ENCODE data around the gene NUDT8.

Gene NUDT8

GRCh38 chr11:67613960-67614715 lies 15.6 kb downstream of the NUDT8 start:
- ChIA-PET POLR2A (interaction anchor here (0.6 to 3.0 kb wide), 3 partner anchors 15 to 41 kb away, joined by 3 to 13 read pairs (median 4); partner anchors contain the start of gene GSTP1), CTCF (interaction anchor here (0.5 to 2.9 kb wide), 10 partner anchors 8 to 99 kb away, joined by 3 to 15 read pairs (median 4); partner anchors contain the start of gene NUDT8)
- TF ChIP-seq PKNOX1 (IDR thresholded peaks at IDR 0.05) (no peak), LEF1 (IDR thresholded peaks at IDR 0.05; ENCODE audit: borderline replicate concordance) (no peak), TARDBP (IDR thresholded peaks at IDR 0.05) (no peak), SP1 (IDR thresholded peaks at IDR 0.05) (no peak), ELF4 (IDR thresholded peaks at IDR 0.05) (no peak), FOXM1 (IDR thresholded peaks at IDR 0.05; ENCODE audit: borderline replicate concordance) (no peak), ARNT (IDR thresholded peaks at IDR 0.05) (no peak), CTBP1 (IDR thresholded peaks at IDR 0.05; ENCODE audit: borderline replicate concordance) (no peak), L3MBTL2 (conservative IDR thresholded peaks at IDR 0.05) (no peak), NFRKB (IDR thresholded peaks at IDR 0.05) (no peak), FOXA1 (IDR thresholded peaks at IDR 0.05) (no peak), SUZ12 (IDR thresholded peaks at IDR 0.05) (no peak), HDGF (IDR thresholded peaks at IDR 0.05; ENCODE audit: borderline replicate concordance) (no peak), BHLHE40 (IDR thresholded peaks at IDR 0.05; ENCODE audit: borderline replicate concordance) (no peak), FOXK2 (IDR thresholded peaks at IDR 0.05) (no peak), ZNF384 (IDR thresholded peaks at IDR 0.05) (no peak)
- DNase-seq (ENCODE audit: extremely low spot score) = peak; percentile 66

DNA sequence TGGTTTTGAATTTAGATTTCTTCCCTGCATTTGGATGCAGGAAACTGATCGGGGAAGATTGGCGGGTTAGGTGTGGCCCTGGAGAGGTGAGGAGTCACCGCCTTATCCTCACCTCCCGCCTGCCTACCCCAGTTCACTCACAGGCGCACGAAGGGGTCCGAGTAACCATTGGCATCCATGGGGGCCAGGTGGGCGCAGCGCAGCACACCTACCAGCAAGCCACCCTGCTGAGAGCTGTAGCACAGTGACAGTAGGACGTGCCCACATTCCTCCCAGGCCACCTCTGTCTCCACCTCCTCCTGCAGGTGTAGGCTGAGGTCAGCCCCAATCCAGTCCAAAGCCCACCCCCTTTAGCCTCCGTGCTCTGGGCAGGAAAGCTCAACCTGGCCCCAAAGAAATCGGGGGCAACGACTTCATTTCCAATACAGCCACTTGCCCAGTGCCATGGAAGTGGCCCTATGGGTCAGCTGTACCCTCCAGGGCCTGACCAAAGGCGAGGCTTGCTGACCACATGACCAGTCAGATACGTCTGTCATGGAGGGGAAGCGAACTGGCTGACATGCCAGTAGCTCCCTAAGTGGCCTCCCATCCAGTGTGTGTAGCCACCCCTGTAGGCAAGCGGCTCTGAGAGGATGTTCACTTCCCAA lies 16.3 kb downstream of the NUDT8 start:
- DNase-seq (ENCODE audit: extremely low spot score) = no peak
- ChIA-PET CTCF (interaction anchor here (0.7 to 2.9 kb wide), 5 partner anchors 8 to 100 kb away, joined by 3 to 15 read pairs (median 4); partner anchors contain the start of gene NUDT8), POLR2A (interaction anchor here (1.5 to 3.0 kb wide), 3 partner anchors 14 to 41 kb away, joined by 3 to 13 read pairs (median 4); partner anchors contain the start of gene GSTP1)
- TF ChIP-seq SP1 (IDR thresholded peaks at IDR 0.05) (no peak), SUZ12 (IDR thresholded peaks at IDR 0.05) (no peak), ELF4 (IDR thresholded peaks at IDR 0.05) (no peak), HDGF (IDR thresholded peaks at IDR 0.05; ENCODE audit: borderline replicate concordance) (no peak), TARDBP (IDR thresholded peaks at IDR 0.05) (no peak), FOXM1 (IDR thresholded peaks at IDR 0.05; ENCODE audit: borderline replicate concordance) (no peak), L3MBTL2 (conservative IDR thresholded peaks at IDR 0.05) (no peak), FOXK2 (IDR thresholded peaks at IDR 0.05) (no peak), BHLHE40 (IDR thresholded peaks at IDR 0.05; ENCODE audit: borderline replicate concordance) (no peak), ZNF384 (IDR thresholded peaks at IDR 0.05) (no peak), PKNOX1 (IDR thresholded peaks at IDR 0.05) (no peak), FOXA1 (IDR thresholded peaks at IDR 0.05) (no peak), LEF1 (IDR thresholded peaks at IDR 0.05; ENCODE audit: borderline replicate concordance) (no peak)

- no peak for TF ChIP-seq TARDBP (IDR thresholded peaks at IDR 0.05)
- TF ChIP-seq LEF1 (IDR thresholded peaks at IDR 0.05; ENCODE audit: borderline replicate concordance) = no peak
- no peak for TF ChIP-seq L3MBTL2 (conservative IDR thresholded peaks at IDR 0.05)
- no peak for TF ChIP-seq SUZ12 (IDR thresholded peaks at IDR 0.05)
- no peak for TF ChIP-seq NFRKB (IDR thresholded peaks at IDR 0.05)
- TF ChIP-seq FOXM1 (IDR thresholded peaks at IDR 0.05; ENCODE audit: borderline replicate concordance) = no peak
- TF ChIP-seq FOXA1 (IDR thresholded peaks at IDR 0.05) = no peak
- no peak for TF ChIP-seq BHLHE40 (IDR thresholded peaks at IDR 0.05; ENCODE audit: borderline replicate concordance)
- no peak for TF ChIP-seq ELF4 (IDR thresholded peaks at IDR 0.05)
- no peak for TF ChIP-seq HDGF (IDR thresholded peaks at IDR 0.05; ENCODE audit: borderline replicate concordance)
- no peak for TF ChIP-seq ARNT (IDR thresholded peaks at IDR 0.05)
- no peak for TF ChIP-seq CTBP1 (IDR thresholded peaks at IDR 0.05; ENCODE audit: borderline replicate concordance)
- TF ChIP-seq ZNF384 (IDR thresholded peaks at IDR 0.05) = no peak
- no peak for TF ChIP-seq FOXK2 (IDR thresholded peaks at IDR 0.05)
- TF ChIP-seq PKNOX1 (IDR thresholded peaks at IDR 0.05) = no peak
- no peak for TF ChIP-seq SP1 (IDR thresholded peaks at IDR 0.05)
- POLR2A ChIA-PET = interaction anchor here (1.6 to 3.0 kb wide), 2 partner anchors 15 to 30 kb away, joined by 3 to 13 read pairs; partner anchors contain the start of gene GSTP1
- no peak for DNase-seq (ENCODE audit: extremely low spot score)
- CTCF ChIA-PET = interaction anchor here (2.9 kb wide), 1 partner anchor 17 kb away, joined by 15 read pairs; the partner anchor contains the start of gene NUDT8
Measured at GRCh38 chr11:67612751-67613150, 17.0 kb downstream of the NUDT8 start.

GRCh38 chr11:67611704-67612587 lies 17.8 kb downstream of the NUDT8 start:
- DNase-seq (ENCODE audit: extremely low spot score) = no peak
- TF ChIP-seq L3MBTL2 (conservative IDR thresholded peaks at IDR 0.05) (no peak), FOXM1 (IDR thresholded peaks at IDR 0.05; ENCODE audit: borderline replicate concordance) (no peak), NFRKB (IDR thresholded peaks at IDR 0.05) (no peak), BHLHE40 (IDR thresholded peaks at IDR 0.05; ENCODE audit: borderline replicate concordance) (no peak), SUZ12 (IDR thresholded peaks at IDR 0.05) (no peak), FOXA1 (IDR thresholded peaks at IDR 0.05) (no peak), PKNOX1 (IDR thresholded peaks at IDR 0.05) (no peak), SP1 (IDR thresholded peaks at IDR 0.05) (no peak), CTBP1 (IDR thresholded peaks at IDR 0.05; ENCODE audit: borderline replicate concordance) (no peak), ZNF384 (IDR thresholded peaks at IDR 0.05) (no peak), LEF1 (IDR thresholded peaks at IDR 0.05; ENCODE audit: borderline replicate concordance) (no peak), HDGF (IDR thresholded peaks at IDR 0.05; ENCODE audit: borderline replicate concordance) (no peak), ELF4 (IDR thresholded peaks at IDR 0.05) (no peak), TARDBP (IDR thresholded peaks at IDR 0.05) (no peak), FOXK2 (IDR thresholded peaks at IDR 0.05) (no peak), ARNT (IDR thresholded peaks at IDR 0.05) (no peak)
- POLR2A ChIA-PET = interaction anchor here (1.6 to 3.0 kb wide), 2 partner anchors 16 to 29 kb away, joined by 3 to 13 read pairs; partner anchors contain the start of gene GSTP1
- CTCF ChIA-PET = interaction anchor here (2.9 kb wide), 1 partner anchor 18 kb away, joined by 15 read pairs; the partner anchor contains the start of gene NUDT8
